ENCODE data around the gene HEATR5A. TPM values are rescaled to one million over a fixed set of nuclear protein-coding genes. Genes with fewer than 3 reads are reported as not detected.
"Not testable (repeated sequence)": the region's sequence is repeated elsewhere in the genome, so short reads cannot be mapped to it uniquely, and the experiment has no call there.

Gene HEATR5A
- total RNA-seq, 1 donor from 2014 or later, result 14.1 TPM

GRCh38 chr14:31243860-31244259 is 176.5 kb downstream of the HEATR5A start:
- Mint-ChIP-seq H3K4me1 (ENCODE audit: low read depth, unreplicated experiment) (no peaks in the 10 kb centered on the region), H3K27ac (ENCODE audit: unreplicated experiment) (no peak overlapping the region), H3K9me3 (ENCODE audit: unreplicated experiment) (no peaks in the 10 kb centered on the region), H3K27me3 (ENCODE audit: unreplicated experiment) (peaks cover 5% of the 10 kb centered on the region), H3K36me3 (ENCODE audit: unreplicated experiment) (no peaks in the 10 kb centered on the region), H3K4me3 (ENCODE audit: unreplicated experiment) (no peak overlapping the region)
- DNase-seq, result no peak
- no peak for TF ChIP-seq CTCF (IDR thresholded peaks at IDR 0.05; ENCODE audit: partially characterized antibody, unreplicated experiment)

- not testable (repeated sequence) for H3K4me1 Mint-ChIP-seq (ENCODE audit: low read depth, unreplicated experiment); H3K27me3 Mint-ChIP-seq (ENCODE audit: unreplicated experiment); H3K9me3 Mint-ChIP-seq (ENCODE audit: unreplicated experiment); H3K36me3 Mint-ChIP-seq (ENCODE audit: unreplicated experiment); H3K4me3 Mint-ChIP-seq (ENCODE audit: unreplicated experiment); H3K27ac Mint-ChIP-seq (ENCODE audit: unreplicated experiment); DNase-seq
Observed at GRCh38 chr14:31242161-31242940, 178.0 kb downstream of the HEATR5A start.

Other genes starting within 250 kb of the HEATR5A start
- gene HECTD1, start 212.8 kb downstream of the HEATR5A start, total RNA-seq (ENCODE audit: unreplicated experiment), result 165 TPM
- gene DTD2, start 37.0 kb upstream of the HEATR5A start, total RNA-seq (ENCODE audit: unreplicated experiment), result 10.3 TPM
- gene GPR33, start 67.5 kb upstream of the HEATR5A start, total RNA-seq (ENCODE audit: unreplicated experiment), result not detected
- 12.5 TPM for gene NUBPL, start 140.9 kb upstream of the HEATR5A start, total RNA-seq (ENCODE audit: unreplicated experiment)

Data from glutamatergic neuron (in vitro differentiated cells).